H9 (cell line): ENCODE measurements around the gene COP1. TPM values are rescaled to one million over a fixed set of nuclear protein-coding genes. Genes with fewer than 3 reads are reported as not detected.
A peak's percentile ranks its signal among the peaks of the same experiment; 100 is the strongest.

Source experiments
- DNase-seq: peaks from one replicate; pipeline ENCODE4 v3.0.0-alpha.2; 2017
- H2AFZ ChIP-seq: one replicate; pipeline ENCODE4 v1.6.1; 2013; ENCODE audit warnings: mild to moderate bottlenecking, low read length, control low read depth, moderate library complexity
- H2AK5ac ChIP-seq: 2 replicates; pipeline ENCODE4 v1.6.1; 2013; ENCODE audit warnings: low read length, control low read depth, mixed read lengths; ENCODE audit not compliant: insufficient read length
- H2BK120ac ChIP-seq: one replicate; pipeline ENCODE4 v1.6.1; 2013; ENCODE audit warnings: low read depth, mild to moderate bottlenecking, low read length, control low read depth, inconsistent platforms; ENCODE audit not compliant: poor library complexity, severe bottlenecking
- H2BK12ac ChIP-seq: 2 replicates; pipeline ENCODE4 v1.6.1; 2013; ENCODE audit warnings: low read length, control low read depth, mixed read lengths, low read depth; ENCODE audit not compliant: insufficient read length
- H2BK15ac ChIP-seq: 2 replicates; pipeline ENCODE4 v1.6.1; 2013; ENCODE audit warnings: low read depth, low read length, control low read depth
- H2BK20ac ChIP-seq: one replicate; pipeline ENCODE4 v1.6.1; 2013; ENCODE audit warnings: low read depth, mild to moderate bottlenecking, low read length, control low read depth, inconsistent platforms; ENCODE audit not compliant: poor library complexity, severe bottlenecking
- H2BK5ac ChIP-seq: 2 replicates; pipeline ENCODE4 v1.6.1; 2013; ENCODE audit warnings: low read length, control low read depth, mixed read lengths; ENCODE audit not compliant: insufficient read length
- H3K14ac ChIP-seq: 2 replicates; pipeline ENCODE4 v1.6.1; 2013; ENCODE audit warnings: low read length, control low read depth; ENCODE audit not compliant: insufficient read depth
- H3K18ac ChIP-seq: 2 replicates; pipeline ENCODE4 v1.6.1; 2013; ENCODE audit warnings: low read depth, mild to moderate bottlenecking, mixed read lengths, low read length, control low read depth; ENCODE audit not compliant: insufficient read length
- H3K23ac ChIP-seq: 2 replicates; pipeline ENCODE4 v1.6.1; 2013; ENCODE audit warnings: low read length, control low read depth, mixed read lengths, low read depth; ENCODE audit not compliant: insufficient read length
- H3K23me2 ChIP-seq: 2 replicates; pipeline ENCODE4 v1.6.1; 2013; ENCODE audit warnings: low read depth, mild to moderate bottlenecking, mixed read lengths, low read length, control low read depth; ENCODE audit not compliant: insufficient read length, poor library complexity, severe bottlenecking
- H3K27ac ChIP-seq: 2 replicates; pipeline ENCODE4 v1.5.1; 2013; ENCODE audit warnings: low read length, control low read depth, mixed read lengths, low read depth; ENCODE audit not compliant: insufficient read length
- H3K27me3 ChIP-seq: 2 replicates; pipeline ENCODE4 v1.6.1; 2013; ENCODE audit warnings: low read length, control low read depth, inconsistent platforms; ENCODE audit not compliant: insufficient read depth
- H3K4ac ChIP-seq: 2 replicates; pipeline ENCODE4 v1.6.1; 2013; ENCODE audit warnings: low read depth, mild to moderate bottlenecking, control low read depth, inconsistent platforms, low read length, moderate library complexity
- H3K4me1 ChIP-seq: 2 replicates; pipeline ENCODE4 v1.6.1; 2013; ENCODE audit warnings: low read length, control low read depth, inconsistent platforms; ENCODE audit not compliant: insufficient read depth
- H3K4me2 ChIP-seq: 2 replicates; pipeline ENCODE4 v1.6.1; 2013; ENCODE audit warnings: low read length, control low read depth, mixed read lengths; ENCODE audit not compliant: insufficient read length, insufficient read depth
- H3K56ac ChIP-seq: 2 replicates; pipeline ENCODE4 v1.6.1; 2013; ENCODE audit warnings: low read depth, mild to moderate bottlenecking, mixed read lengths, low read length, control low read depth; ENCODE audit not compliant: insufficient read length
- H3K79me1 ChIP-seq: 2 replicates; pipeline ENCODE4 v1.6.1; 2013; ENCODE audit warnings: low read depth, mild to moderate bottlenecking, moderate library complexity, low read length, control low read depth, inconsistent platforms; ENCODE audit not compliant: insufficient read depth, poor library complexity, severe bottlenecking
- H3K79me2 ChIP-seq: 2 replicates; pipeline ENCODE4 v1.6.1; 2013; ENCODE audit warnings: low read length, control low read depth, inconsistent platforms; ENCODE audit not compliant: insufficient read depth
- H3K9ac ChIP-seq: 2 replicates; pipeline ENCODE4 v1.6.1; 2013; ENCODE audit warnings: low read length, control low read depth, mixed read lengths; ENCODE audit not compliant: insufficient read length; ENCODE audit errors: extremely low read depth
- H3K9me3 ChIP-seq: one replicate; pipeline ENCODE4 v1.6.1; 2013; ENCODE audit warnings: low read depth, low read length, inconsistent platforms; ENCODE audit not compliant: control insufficient read depth
- H3T11ph ChIP-seq: one replicate; pipeline ENCODE4 v1.6.1; 2013; ENCODE audit warnings: mild to moderate bottlenecking, low read length, control low read depth, inconsistent platforms
- H4K20me1 ChIP-seq: one replicate; pipeline ENCODE4 v1.6.1; 2013; ENCODE audit not compliant: control insufficient read depth, insufficient read length, insufficient read depth
- H4K5ac ChIP-seq: 2 replicates; pipeline ENCODE4 v1.6.1; 2013; ENCODE audit warnings: low read depth, mild to moderate bottlenecking, mixed read lengths, low read length, control low read depth; ENCODE audit not compliant: insufficient read length
- H4K8ac ChIP-seq: replicated peaks from 2 replicates; pipeline ENCODE4 v1.6.1; 2013; ENCODE audit warnings: low read length, control low read depth, mixed read lengths, low read depth; ENCODE audit not compliant: insufficient read length
- H4K91ac ChIP-seq: 2 replicates; pipeline ENCODE4 v1.6.1; 2013; ENCODE audit warnings: low read depth, mild to moderate bottlenecking, moderate library complexity, mixed read lengths, low read length, control low read depth; ENCODE audit not compliant: insufficient read length
- H3K27ac Mint-ChIP-seq, 3 experiments: 2 replicates in 2 of 3; 3 replicates in 1 of 3; pipeline ENCODE4 v1.8.0; 2020 to 2021; ENCODE audit warnings: mixed read lengths in 3 of 3, mild to moderate bottlenecking in 1 of 3, moderate library complexity in 1 of 3
- H3K27me3 Mint-ChIP-seq: 2 replicates; pipeline ENCODE4 v1.8.0; 2021; ENCODE audit warnings: low read depth, mild to moderate bottlenecking, moderate library complexity, mixed read lengths
- H3K36me3 Mint-ChIP-seq, 3 experiments: 2 replicates in 2 of 3; 3 replicates in 1 of 3; pipeline ENCODE4 v1.8.0; 2020 to 2021; ENCODE audit warnings: low read depth in 3 of 3, mixed read lengths in 3 of 3; ENCODE audit not compliant: insufficient read depth in 1 of 3
- H3K4me1 Mint-ChIP-seq, 2 experiments: 2 replicates each; pipeline ENCODE4 v1.8.0; 2020; ENCODE audit warnings: mixed read lengths in 2 of 2
- H3K4me3 Mint-ChIP-seq, 2 experiments: 2 replicates in 1 of 2; 3 replicates in 1 of 2; pipeline ENCODE4 v1.8.0; 2020 to 2021; ENCODE audit warnings: mild to moderate bottlenecking in 2 of 2, mixed read lengths in 2 of 2, moderate library complexity in 1 of 2
- H3K9me3 Mint-ChIP-seq, 2 experiments: 2 replicates in 1 of 2; 3 replicates in 1 of 2; pipeline ENCODE4 v1.8.0; 2020; ENCODE audit warnings: mild to moderate bottlenecking in 2 of 2, mixed read lengths in 2 of 2, moderate library complexity in 1 of 2
- WGBS: extraction: QIAGEN DNeasy Blood & Tissue Kit; methylation state at CpG from one replicate; pipeline ENCODE4 v1.1.7; 2013; ENCODE audit warnings: missing lambda C conversion rate, low lambda C conversion rate, mixed read lengths; ENCODE audit not compliant: insufficient read length; ENCODE audit errors: extremely low coverage; 5-methylcytosine and 5-hydroxymethylcytosine counted together
- total RNA-seq: library from RNA; stranded (reverse); gene quantifications from 2 replicates; pipeline ENCODE4 v1.2.1, GENCODE V29; 2021
- TF ChIP-seq, protein P1 (sequence below): fragments of 200-600 bp; sonication (generic); conservative IDR thresholded peaks from 3 replicates; pipeline ENCODE4 v1.8.0; 2021; ENCODE audit warnings: antibody characterized with exemption, mild to moderate bottlenecking

Gene COP1
- total RNA-seq, 1 experiment from 2014 or later = 41.3 TPM

GRCh38 chr1:176058686-176059085 lies 148.4 kb downstream of the COP1 start:
- Histone ChIP-seq H4K91ac (no peak overlapping the region), H2BK5ac (no peak overlapping the region), H3K9ac (no peak overlapping the region), H2BK120ac (no peak overlapping the region), H2BK12ac (no peak overlapping the region), H2AFZ (no peak overlapping the region), H3K23me2 (no peaks in the 10 kb centered on the region), H4K5ac (no peak overlapping the region), H2BK15ac (no peak overlapping the region), H3K79me2 (no peaks in the 10 kb centered on the region), H2BK20ac (no peak overlapping the region), H3K23ac (no peak overlapping the region), H3K27ac (no peak overlapping the region), H4K20me1 (no peaks in the 10 kb centered on the region), H4K8ac (no peak overlapping the region), H3K4me2 (no peak overlapping the region), H3K4me1 (0 out of 2 replicates have a peak, but pooled peaks cover 2% of the 10 kb centered on the region), H3T11ph (no peak overlapping the region), H3K14ac (no peak overlapping the region), H3K18ac (no peak overlapping the region), H3K27me3 (no peaks in the 10 kb centered on the region), H3K56ac (no peak overlapping the region), H3K4ac (no peak overlapping the region), H3K79me1 (no peaks in the 10 kb centered on the region), H2AK5ac (no peak overlapping the region), H3K9me3 (no peaks in the 10 kb centered on the region)
- peaks cover 0 to 3% (median 2%) of the 10 kb centered on the region in 3 experiments; a peak in 3 of 7 replicates for H3K36me3 Mint-ChIP-seq
- no peak overlapping the region for H3K4me3 Mint-ChIP-seq
- TF ChIP-seq, protein P1, sequence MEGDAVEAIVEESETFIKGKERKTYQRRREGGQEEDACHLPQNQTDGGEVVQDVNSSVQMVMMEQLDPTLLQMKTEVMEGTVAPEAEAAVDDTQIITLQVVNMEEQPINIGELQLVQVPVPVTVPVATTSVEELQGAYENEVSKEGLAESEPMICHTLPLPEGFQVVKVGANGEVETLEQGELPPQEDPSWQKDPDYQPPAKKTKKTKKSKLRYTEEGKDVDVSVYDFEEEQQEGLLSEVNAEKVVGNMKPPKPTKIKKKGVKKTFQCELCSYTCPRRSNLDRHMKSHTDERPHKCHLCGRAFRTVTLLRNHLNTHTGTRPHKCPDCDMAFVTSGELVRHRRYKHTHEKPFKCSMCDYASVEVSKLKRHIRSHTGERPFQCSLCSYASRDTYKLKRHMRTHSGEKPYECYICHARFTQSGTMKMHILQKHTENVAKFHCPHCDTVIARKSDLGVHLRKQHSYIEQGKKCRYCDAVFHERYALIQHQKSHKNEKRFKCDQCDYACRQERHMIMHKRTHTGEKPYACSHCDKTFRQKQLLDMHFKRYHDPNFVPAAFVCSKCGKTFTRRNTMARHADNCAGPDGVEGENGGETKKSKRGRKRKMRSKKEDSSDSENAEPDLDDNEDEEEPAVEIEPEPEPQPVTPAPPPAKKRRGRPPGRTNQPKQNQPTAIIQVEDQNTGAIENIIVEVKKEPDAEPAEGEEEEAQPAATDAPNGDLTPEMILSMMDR = no peak
- no peak for DNase-seq
- WGBS = no CpG with 5 or more reads among the region's 2 CpGs
- peaks cover 4 to 6% of the 10 kb centered on the region in 2 experiments for H3K4me1 Mint-ChIP-seq
- peak overlapping the region in 1 of 3 experiments; percentile 8; a peak in 1 of 7 replicates for H3K27ac Mint-ChIP-seq
- H3K9me3 Mint-ChIP-seq = no peaks in the 10 kb centered on the region
- H3K27me3 Mint-ChIP-seq = no peaks in the 10 kb centered on the region
